Measurements from ENCODE around the gene ARL13B.

GRCh38 chr3:94065122-94065521 is 85.2 kb downstream of the ARL13B start:
- TF ChIP-seq CTCF (IDR thresholded peaks at IDR 0.05), result no peak
- no peak for TF ChIP-seq POLR2A (IDR thresholded peaks at IDR 0.05)
- no peak for TF ChIP-seq EP300 (IDR thresholded peaks at IDR 0.05)
